Limb (tissue), 2 donors: Measurements from ENCODE around the gene RCOR1.
"Not testable (repeated sequence)": the region's sequence is repeated elsewhere in the genome, so short reads cannot be mapped to it uniquely, and the experiment has no call there.

Experiments
- DNase-seq, 2 donors: peaks; one replicate each; pipeline ENCODE4 v3.0.0-alpha.2; 2016; ENCODE audit errors: extremely low spot score in 2 of 2

The RCOR1 gene

DNA sequence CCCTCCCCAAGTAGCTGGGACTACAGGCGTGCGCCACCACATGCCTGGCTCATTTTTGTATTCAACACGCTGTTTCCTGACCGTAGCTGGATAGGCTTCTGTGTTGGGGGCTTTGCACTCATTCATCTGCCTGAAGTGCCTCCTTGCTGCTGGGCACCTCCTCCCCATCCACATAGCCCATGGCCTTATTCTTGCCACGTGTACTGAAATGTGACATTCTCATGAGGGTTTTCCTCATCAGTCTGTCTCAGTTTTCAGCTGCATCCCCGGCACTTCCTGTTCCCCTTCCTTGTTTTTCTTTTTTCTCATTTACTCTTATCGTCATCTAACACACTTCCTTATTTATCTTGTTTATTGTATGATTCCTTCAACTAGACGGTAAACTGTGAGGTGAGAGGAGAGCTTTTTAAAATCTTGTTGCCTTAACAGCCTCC is 36.6 kb downstream of the RCOR1 start:
- DNase-seq: no peak

DNA sequence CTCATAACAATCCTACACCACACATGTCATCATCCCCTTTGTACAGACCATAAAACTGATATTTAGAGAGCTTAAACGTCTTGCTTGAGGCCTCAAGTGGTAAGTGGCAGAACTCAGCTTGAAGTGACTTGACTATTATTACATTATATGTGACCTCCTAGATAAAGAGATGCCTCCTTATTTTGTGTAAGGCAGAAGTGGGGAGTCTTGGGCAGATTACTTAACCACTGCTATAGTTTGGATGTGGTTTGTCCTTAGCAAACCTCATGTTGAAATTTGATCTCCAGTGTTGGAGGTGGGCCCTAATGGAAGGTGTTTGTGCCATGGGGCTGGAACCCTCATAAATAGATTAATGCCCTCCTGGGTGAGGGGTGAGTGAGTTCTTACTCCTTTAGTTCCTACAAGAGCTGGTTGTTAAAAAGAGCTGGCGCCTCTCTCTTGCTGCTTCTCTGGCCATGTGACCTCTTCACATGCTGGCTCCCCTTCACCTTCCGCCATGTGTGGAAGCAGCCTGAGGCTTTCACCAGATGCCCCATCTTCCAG is 37.4 kb downstream of the RCOR1 start:
- DNase-seq: no peak

DNA sequence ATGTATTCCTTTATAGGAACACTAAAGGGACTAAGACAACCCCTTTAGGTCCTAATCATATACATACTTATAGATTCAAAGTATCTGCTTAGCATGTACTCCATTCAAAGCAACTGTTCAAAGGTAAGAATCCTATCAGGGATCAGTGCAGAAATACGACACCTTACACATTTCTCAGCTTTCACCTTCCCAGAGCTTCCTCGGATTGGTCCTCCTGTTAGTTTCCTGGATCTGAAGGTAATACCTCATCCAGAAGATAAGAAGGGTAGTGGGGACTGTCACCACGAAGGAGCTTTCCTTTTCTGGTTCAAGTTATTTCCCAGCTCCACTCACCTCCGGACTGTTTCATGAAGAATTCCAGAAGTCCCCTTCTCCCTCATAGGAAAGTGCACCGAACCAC is 38.0 kb downstream of the RCOR1 start:
- DNase-seq: no peak

DNA sequence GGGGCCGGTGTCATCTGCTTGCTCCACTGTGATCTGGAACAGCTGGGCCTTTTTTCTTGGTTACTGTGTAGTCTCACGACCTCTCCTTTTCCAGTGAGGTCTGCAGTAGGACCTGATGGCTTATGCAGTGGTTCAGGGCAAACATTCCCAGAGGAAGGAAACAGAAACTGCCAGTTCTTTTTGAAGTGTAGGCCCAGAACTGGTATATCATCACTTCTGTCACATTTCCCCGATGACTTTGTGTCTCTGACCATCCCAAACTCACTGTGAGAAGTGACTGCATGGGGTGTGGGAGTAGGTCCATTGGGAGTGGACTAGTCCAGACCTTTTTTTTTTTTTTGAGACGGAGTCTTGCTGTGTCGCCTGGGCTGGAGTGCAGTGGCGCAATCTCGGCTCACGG is 38.4 kb downstream of the RCOR1 start:
- no peak for DNase-seq

DNA sequence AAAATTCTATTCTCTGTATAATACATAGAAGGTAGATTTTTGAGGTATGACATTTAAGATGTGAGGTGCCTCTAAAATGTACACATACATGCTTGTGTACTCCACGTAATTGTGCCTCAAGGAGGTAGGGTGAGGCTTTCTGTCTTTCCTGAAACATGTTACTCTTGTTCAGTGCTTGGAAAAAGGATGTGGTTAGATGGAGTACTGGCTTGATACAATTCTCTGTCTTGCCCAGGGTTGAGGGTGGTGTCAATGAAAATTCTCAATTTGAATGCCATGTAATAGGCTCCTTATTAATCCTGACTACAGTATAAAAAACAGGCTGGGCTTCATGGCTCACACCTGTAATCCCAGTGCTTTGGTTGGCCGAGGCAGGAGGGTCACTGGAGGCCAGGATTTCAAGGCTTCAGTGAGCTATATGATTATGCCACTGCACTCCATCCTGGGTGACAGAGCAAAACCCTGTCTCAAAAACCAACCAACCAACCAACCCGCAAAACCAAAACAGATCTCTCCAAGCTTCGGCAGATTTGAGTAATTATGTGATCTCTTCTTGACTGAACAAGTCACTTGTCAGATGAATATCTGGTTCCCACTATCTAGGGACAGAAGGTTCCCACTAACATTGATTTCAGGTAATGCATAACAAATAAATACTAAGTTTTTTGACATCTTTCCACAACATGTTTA is 41.6 kb downstream of the RCOR1 start:
- no peak for DNase-seq

DNA sequence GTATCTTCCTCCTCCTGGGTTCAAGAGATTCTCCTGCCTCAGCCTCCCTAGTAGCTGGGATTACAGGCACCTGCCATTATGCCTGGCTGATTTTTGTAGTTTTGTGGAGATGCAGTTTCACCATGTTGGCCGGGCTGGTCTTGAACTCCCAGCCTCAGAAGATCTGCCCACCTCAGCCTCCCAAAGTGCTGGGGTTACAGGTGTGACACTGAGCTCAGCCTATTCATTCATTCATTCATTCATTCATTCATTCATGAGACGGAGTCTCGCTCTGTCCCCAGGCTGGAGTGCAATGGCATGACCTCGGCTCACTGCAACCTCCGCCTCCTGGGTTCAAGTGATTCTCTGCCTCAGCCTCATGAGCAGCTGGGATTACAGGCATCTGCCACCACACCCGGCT is 47.2 kb downstream of the RCOR1 start:
- not testable (repeated sequence) for DNase-seq

DNA sequence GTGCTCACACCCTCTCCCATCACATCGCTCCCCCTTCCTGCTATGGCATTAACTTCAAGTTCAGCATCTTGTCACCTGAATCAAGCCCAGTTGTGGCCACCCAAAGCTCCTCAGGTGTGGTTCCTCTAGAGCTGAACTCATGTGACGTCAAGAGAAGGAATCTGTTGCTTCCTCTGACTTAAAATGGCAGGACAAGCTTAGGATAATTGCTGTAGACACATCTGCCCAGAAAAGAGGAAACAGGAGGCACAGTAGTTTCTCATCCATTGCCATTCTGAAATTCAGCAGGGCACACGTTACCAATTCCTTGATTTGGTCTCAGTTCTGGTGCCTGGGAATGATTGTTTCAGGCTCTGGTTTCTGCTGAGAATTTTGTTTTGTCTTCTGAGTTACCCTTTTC is 52.1 kb downstream of the RCOR1 start:
- no peak for DNase-seq

DNA sequence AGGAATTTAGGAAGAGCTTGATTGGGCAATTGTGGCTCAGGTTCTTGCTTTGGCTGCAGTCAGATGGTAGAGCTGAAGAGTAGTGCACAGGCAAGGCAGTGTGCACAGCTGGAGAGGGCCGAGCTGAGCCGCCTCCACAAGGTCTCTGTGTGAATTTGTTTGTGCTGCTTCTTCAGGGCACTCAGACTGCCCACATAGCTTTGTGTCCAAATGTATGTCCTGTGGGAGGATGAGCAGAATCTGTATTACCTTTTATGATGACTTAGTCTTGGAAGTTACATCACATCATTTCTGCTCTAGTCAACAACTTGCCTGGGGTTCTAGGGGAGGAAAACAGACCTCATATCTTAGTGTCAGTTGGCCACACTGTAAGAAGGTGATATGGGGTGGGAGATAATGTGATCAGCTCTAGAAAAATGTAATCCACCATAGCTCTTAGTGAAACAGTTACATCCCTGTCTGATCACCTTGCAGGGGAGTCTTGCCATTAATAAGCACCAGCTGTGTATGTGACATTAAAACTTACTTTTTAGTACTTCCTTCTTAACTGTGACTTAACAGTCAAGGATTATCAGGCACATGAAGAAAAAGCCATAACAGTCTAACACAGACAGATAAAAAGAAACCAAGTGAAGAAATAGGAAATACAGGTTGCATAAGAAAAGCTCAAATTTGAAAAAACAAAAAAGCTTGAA is 53.4 kb downstream of the RCOR1 start:
- DNase-seq: no peak

DNA sequence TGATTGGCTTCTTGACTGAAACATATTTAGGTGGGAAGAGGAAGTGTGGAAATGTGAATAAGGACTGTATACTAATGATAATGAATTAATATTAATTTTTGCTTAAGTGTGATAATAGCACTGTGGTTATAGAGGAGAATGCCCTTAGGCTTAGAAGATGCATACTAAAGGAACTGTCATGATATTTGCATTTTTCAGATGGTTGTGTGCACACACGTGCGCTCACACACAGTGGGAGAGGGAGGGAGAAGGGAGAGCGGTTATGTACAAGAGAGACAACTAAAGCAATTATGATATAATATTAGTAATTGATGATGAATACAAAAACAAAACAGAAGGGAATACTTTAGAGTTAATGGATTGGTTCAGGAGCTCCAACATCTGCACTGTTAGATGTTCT is 54.2 kb downstream of the RCOR1 start:
- DNase-seq: no peak

DNA sequence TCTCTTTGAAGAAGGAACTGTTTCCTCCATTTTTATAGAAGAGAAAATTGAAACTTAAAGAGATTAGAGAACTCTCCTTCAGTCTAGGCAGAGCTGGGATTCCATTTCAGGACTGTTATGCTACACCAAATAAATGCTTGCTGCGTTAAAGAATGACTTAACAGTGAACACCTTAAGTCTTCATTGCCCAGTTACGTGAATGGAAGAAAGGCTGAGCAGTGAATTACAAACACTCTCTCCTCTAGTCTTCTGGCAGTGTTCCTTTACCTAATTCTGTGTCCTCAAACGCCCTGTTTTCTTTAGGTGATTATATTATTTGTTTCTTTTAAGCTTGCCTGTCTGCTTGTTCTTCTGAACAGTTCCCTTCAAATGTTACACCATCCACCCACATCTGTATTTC is 59.7 kb downstream of the RCOR1 start:
- no peak for DNase-seq

DNA sequence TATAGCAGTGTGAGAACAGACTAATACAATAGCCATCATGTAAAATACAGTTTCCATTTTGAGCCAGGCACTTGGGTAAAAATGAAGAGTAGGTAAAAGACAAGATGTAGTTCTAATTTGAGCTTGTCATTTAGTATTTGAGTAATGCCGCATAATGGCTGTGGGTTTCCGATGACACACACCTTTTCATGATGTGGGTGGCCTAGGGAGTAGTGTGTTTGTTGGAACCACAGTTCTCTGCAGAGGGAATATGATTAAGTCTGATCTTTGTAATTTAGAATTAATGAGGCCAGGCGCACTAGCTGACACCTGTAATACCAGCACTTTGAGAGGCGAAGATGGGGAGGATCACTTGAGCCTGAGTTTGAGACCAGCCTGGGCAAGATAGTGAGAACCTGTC is 61.8 kb downstream of the RCOR1 start:
- no peak for DNase-seq

DNA sequence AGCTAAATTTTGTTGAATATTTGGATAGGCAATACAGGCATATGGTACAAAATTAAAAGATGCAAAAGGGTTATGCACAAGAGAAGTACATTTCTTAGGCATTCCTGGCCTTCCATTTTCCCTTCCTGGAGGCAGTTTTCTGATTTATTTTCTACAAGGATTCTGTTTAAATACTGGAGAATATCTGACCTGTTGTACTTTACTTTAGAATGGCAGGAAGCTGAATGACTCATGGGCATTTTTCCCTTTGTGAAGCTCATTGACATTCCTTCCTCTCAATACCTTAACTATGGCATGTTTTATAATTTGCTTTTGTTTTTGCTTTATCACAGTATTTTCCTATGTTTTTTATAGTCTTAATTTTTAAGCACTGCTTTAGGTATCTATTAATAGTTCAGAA is 62.7 kb downstream of the RCOR1 start:
- DNase-seq: no peak

DNA sequence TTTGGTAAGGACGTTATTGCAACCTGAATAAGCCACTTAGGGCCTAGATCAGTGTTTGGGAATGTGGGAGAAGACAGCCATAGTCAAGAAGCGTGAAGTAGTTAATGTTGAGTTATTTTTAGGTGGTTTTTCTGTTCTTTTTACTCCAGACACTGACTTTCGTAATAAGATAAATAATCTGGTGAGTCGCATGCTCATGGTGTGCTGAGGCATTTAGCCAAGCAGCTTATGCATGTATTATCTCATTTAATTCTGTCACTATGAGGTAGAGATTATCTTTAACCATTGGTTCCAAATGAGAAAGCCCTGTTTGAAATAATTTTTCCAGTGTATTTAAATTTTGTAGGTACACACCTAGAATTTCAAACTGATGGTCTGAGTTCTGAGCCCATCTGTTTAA is 67.3 kb downstream of the RCOR1 start:
- no peak for DNase-seq

DNA sequence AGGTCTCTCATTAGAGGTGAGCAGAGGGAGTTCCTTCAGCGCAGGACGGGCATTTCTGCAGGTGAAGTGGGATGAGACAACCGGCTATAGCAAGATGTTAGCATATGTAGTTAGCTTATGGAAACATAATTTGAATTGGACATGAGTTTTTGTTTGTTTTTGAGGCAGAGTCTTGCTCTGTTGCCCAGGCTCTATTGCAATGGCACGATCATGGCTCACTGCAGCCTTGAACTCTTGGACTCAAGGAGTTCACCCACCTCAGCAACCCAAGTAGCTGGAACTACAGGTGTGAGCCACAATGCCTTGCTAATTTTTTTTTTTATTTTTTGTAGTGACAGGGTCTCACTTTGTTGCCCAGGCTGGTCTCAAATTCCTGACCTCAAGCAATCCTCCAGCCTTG is 69.2 kb downstream of the RCOR1 start:
- no peak for DNase-seq

DNA sequence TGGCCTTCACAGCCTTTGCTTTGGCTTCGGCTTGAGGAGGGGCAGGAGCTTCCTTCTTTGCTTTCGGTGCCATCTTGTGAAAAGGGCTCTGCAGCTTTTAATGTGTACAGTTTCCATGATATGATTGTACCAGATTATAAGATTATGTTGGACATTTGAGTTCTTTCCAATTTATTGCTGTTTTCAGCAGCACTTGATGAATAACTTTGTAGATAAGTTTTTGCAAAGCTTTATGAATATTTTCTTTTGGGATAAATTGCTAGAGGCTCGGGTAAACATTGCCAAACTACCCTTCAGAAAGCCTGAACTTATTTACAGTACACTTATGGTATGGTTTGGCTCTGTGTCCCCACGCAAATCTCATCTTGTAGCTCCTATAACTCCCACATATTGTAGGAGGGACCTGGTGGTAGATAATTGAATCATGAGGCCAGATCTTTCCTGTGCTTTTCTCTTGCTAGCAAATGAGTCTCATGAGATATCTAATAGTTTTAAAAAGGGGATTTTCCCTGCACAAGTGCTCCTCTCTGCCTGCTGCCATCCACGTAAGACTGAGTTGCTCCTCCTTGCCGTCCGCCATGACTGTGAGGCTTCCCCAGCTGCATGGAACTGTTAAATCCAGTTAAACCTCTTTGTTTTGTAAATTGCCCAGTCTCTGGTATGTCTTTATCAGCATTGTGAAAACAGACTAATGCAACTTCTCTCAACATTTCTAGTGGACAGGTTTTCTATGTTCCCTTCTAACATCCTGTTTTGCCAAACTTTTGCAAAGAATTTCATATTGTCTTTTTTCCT is 70.4 kb downstream of the RCOR1 start:
- DNase-seq: no peak

DNA sequence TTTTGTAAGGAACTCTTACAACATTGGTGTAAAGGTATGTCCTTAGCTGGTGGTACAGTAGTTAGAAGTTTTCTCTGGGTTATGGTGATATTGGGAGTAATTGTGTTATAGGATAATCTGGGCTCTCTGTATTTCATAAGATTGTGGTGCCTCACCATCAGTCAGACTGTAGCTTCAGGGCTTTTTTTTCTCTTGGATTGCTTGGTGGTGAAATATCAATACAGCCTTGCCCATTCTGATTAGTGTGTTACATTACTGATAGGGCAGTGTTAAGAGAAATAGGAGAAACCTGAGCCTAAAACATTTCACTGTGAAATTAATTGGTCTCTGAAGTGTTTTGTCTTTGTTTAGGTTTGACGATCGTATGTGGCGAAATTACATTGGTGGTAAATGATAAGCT is 71.0 kb downstream of the RCOR1 start:
- no peak for DNase-seq

DNA sequence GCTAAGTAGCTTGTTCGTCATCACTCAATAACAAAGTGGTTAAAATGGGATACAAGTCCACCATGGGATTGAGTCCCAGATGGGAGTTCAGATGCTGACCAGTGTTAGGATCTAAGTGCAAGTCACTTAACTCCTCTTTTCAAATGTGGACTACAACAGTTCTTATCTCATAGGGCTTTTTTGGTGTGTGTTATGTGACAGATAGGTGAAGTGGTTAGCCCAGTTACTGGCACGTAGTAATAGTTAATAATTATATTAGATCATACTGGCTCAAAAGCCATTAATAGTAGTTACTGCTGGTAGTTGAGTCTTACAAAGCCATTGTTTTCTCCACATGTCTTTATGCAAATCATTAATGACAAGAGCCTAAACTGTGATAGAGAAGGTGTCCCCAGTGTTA is 73.2 kb downstream of the RCOR1 start:
- no peak for DNase-seq

DNA sequence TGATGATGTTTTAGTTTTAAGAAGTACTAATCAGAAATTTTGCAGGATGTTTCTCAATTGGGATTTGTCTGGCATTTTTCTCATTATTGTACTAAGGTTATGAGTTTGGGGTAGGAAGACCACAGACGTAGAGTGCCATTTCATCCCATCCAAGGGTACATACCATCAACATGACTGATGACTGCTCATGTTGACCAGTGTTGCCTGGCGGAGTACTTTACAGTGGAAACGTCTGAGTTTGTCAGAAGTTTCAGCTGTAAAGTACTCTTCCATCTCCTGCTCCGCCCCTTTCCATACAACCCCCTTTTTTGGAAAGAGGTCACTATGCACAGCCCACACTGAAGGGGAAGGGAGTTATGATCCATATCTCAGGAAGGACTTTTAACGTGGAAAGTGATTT is 74.2 kb downstream of the RCOR1 start:
- DNase-seq: no peak

DNA sequence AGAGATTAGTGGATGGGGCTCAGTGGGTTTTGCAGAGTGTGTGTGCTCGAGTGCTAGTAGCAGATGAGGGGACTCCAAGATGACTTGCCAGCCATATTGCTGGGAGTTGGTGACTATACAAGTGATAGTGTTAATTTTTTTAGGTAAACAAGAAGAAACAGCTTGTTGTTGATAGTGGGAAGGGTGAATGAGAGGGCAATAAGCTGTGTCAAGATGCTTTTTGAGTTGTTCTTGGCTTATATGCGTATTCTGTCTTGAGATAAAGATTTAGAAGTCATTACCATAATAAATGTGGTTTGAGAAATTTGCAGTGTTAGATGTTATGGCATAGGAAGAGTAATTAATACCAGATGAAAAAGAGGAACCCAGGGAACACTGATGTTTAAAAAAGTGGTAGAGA is 75.3 kb downstream of the RCOR1 start:
- no peak for DNase-seq

DNA sequence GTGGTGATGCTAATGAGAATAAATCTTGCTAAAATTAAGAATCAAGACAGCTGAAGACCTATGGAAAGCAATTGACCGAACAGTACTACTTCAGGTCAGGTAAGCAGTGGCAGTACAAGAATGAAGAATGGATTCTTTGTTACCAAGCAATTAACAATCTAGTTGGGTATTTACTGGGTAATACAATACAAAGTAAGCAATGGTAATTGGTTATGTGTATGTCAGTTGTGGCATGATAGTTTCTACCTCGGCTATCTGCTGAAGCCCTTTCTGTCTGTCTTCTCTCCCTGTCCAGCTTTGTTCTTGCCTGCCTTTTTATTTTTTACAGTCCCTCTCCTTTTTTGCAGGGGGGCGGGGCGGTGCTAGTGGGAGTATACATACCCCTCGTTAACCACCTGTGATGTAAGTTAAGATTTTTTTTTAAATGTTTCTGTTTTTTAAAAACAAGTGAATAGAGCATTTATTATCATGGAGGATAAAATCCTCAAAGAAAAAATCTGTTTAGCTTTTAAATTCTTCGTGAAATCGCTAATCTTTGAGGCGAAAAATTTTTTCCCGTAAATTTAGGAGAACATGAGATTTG is 75.9 kb downstream of the RCOR1 start:
- no peak for DNase-seq

DNA sequence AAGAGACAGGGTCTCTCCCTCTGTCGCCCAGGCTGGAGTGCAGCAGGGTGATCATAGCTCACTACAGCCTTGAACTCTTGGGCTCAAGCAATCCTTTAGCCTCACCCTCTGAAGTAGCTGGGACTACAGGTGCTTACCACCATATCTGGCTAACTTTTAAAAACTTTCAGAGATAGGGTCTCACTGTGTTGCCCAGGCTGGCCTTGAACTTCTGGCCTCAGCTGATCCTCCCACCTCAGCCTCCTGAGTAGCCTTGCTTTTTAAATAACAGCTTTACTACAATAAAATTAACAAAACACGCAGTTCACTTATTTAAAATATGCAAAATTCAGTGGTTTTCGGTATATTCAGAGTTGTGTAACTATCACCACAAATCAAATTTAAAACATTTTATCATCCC is 79.0 kb downstream of the RCOR1 start:
- no peak for DNase-seq

DNA sequence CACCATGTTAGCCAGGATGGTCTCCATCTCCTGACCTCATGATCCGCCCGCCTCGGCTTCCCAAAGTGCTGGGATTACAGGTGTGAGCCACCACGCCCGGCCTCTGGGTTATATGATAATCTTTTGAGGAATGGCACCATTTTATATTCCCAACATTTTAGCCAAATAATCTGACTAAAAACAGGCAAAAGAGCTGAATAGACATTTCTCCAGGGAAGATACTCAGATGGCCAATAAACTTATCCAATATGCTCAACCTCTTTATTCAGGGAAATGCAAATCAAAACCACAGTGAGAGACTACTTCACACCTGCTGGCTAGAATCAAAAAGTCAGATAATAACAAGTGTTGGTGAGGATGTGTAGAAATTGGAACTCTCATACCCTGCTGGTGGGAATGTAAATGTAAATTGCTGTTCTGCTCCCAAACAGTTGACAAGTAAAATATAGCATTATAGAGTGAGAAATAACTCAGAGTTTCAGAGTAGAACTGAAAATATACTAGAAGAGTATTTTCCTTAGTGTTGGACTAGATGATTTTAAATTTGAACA is 80.0 kb downstream of the RCOR1 start:
- DNase-seq: no peak
